Measurements from ENCODE around the gene SMCHD1.
"Not testable (repeated sequence)": the region's sequence is repeated elsewhere in the genome, so short reads cannot be mapped to it uniquely, and the experiment has no call there.

GRCh38 chr18:2837290-2837689 lies 181.8 kb downstream of the SMCHD1 start:
- TF ChIP-seq, protein P1, sequence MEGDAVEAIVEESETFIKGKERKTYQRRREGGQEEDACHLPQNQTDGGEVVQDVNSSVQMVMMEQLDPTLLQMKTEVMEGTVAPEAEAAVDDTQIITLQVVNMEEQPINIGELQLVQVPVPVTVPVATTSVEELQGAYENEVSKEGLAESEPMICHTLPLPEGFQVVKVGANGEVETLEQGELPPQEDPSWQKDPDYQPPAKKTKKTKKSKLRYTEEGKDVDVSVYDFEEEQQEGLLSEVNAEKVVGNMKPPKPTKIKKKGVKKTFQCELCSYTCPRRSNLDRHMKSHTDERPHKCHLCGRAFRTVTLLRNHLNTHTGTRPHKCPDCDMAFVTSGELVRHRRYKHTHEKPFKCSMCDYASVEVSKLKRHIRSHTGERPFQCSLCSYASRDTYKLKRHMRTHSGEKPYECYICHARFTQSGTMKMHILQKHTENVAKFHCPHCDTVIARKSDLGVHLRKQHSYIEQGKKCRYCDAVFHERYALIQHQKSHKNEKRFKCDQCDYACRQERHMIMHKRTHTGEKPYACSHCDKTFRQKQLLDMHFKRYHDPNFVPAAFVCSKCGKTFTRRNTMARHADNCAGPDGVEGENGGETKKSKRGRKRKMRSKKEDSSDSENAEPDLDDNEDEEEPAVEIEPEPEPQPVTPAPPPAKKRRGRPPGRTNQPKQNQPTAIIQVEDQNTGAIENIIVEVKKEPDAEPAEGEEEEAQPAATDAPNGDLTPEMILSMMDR (IDR thresholded peaks at IDR 0.05): not testable (repeated sequence)
- TF ChIP-seq, protein P2, sequence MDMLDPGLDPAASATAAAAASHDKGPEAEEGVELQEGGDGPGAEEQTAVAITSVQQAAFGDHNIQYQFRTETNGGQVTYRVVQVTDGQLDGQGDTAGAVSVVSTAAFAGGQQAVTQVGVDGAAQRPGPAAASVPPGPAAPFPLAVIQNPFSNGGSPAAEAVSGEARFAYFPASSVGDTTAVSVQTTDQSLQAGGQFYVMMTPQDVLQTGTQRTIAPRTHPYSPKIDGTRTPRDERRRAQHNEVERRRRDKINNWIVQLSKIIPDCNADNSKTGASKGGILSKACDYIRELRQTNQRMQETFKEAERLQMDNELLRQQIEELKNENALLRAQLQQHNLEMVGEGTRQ (IDR thresholded peaks at IDR 0.05): not testable (repeated sequence)
- not testable (repeated sequence) for TF ChIP-seq HDAC2 (IDR thresholded peaks at IDR 0.05); MAX (IDR thresholded peaks at IDR 0.05); FOSL2 (IDR thresholded peaks at IDR 0.05); FOSL2 (CRISPR knock-in tag; IDR thresholded peaks at IDR 0.05)

Data from A549 (cell line).